MV-4-11 (cell line): Measurements from ENCODE around the gene KLF13.

ENCODE experiments used
- DNase-seq: peaks from one replicate; lab custom pipeline; 2025; lab: John Stamatoyannopoulos, UW

The KLF13 gene

GRCh38 chr15:31401282-31401681 is 74.6 kb downstream of the KLF13 start:
- no peak for DNase-seq

- DNase-seq = no peak
These were observed 75.4 kb downstream of the KLF13 start for GRCh38 chr15:31402003-31402402.

GRCh38 chr15:31402511-31403056 is 75.9 kb downstream of the KLF13 start:
- DNase-seq = peak; percentile 12

GRCh38 chr15:31403096-31403495 is 76.5 kb downstream of the KLF13 start:
- DNase-seq = no peak

- no peak for DNase-seq
These were observed 77.0 kb downstream of the KLF13 start for GRCh38 chr15:31403606-31404005.

- DNase-seq = no peak
These were observed 77.7 kb downstream of the KLF13 start for GRCh38 chr15:31404345-31404744.

- peak; percentile 48 for DNase-seq
These were observed 78.7 kb downstream of the KLF13 start for GRCh38 chr15:31405200-31405920.

- DNase-seq = no peak
These were observed 80.7 kb downstream of the KLF13 start for GRCh38 chr15:31407376-31407775.

- DNase-seq = no peak
These were observed 81.2 kb downstream of the KLF13 start for GRCh38 chr15:31407851-31408250.

GRCh38 chr15:31408724-31409123 is 82.1 kb downstream of the KLF13 start:
- DNase-seq = no peak

GRCh38 chr15:31409171-31409570 is 82.5 kb downstream of the KLF13 start:
- no peak for DNase-seq

- DNase-seq = peak; percentile 76
These were observed 86.2 kb downstream of the KLF13 start for GRCh38 chr15:31412824-31413223.

- DNase-seq = no peak
These were observed 88.6 kb downstream of the KLF13 start for GRCh38 chr15:31415201-31415600.

- no peak for DNase-seq
These were observed 93.2 kb downstream of the KLF13 start for GRCh38 chr15:31419820-31420219.

- peak; percentile 54 for DNase-seq
These were observed 100.8 kb downstream of the KLF13 start for GRCh38 chr15:31427411-31427810.
